Motor neuron (in vitro differentiated cells): ENCODE data around the gene LRRC43. TPM values are rescaled to one million over a fixed set of nuclear protein-coding genes. Genes with fewer than 3 reads are reported as not detected.

Experiments
- ATAC-seq, 8 experiments: fragments of 200-7000 bp; cut with Tn5 transposase; replicated peaks in 6 of 8; 2 replicates each; pipeline ENCODE4 v1.8.0; 2021; ENCODE audit warnings: mild to moderate bottlenecking in 8 of 8, moderate library complexity in 8 of 8
- H3K27ac ChIP-seq, 2 donors: fragments of 250-450 bp; sonication (Bioruptor Pico); 2 replicates each; pipeline ENCODE4 v1.9.0; 2021; ENCODE audit warnings: antibody characterized with exemption in 2 of 2, mild to moderate bottlenecking in 2 of 2, moderate library complexity in 1 of 2
- H3K4me1 ChIP-seq, 2 donors: fragments of 250-450 bp; sonication (Bioruptor Pico); replicated peaks in 1 of 2; 2 replicates each; pipeline ENCODE4 v1.6.1; 2021; ENCODE audit warnings: antibody characterized with exemption in 2 of 2, mild to moderate bottlenecking in 2 of 2, moderate library complexity in 1 of 2
- H3K4me3 ChIP-seq, 5 donors: fragments of 250-450 bp; sonication (Bioruptor Pico); 2 replicates each; pipeline ENCODE4 v1.9.0; 2021; ENCODE audit warnings: antibody characterized with exemption in 5 of 5, mild to moderate bottlenecking in 5 of 5, moderate library complexity in 4 of 5
- WGBS, 10 experiments: fragments of 450-650 bp; shearing (Covaris generic); methylation state at CpG; one replicate each; pipeline ENCODE4 v1.0.0; 2022; 5-methylcytosine and 5-hydroxymethylcytosine counted together
- in situ Hi-C, 9 experiments: fragments of 400-800 bp; cut with MboI; loops; one replicate each; pipeline ENCODE4 v1.15.0; 2021; ENCODE audit warnings: low sequenced_read_pairs in 9 of 9, low pct_unique_long_range_greater_than_20kb in 2 of 9; ENCODE audit not compliant: unreplicated experiment in 9 of 9
- total RNA-seq, 8 experiments: library from RNA; unstranded; fragments of 300-600 nt; gene quantifications; 2 replicates each; pipeline versions ENCODE4 v1.2.3 to v1.2.4, GENCODE V29; 2022

LRRC43 gene
- total RNA-seq = 1 to 10 TPM in 4 of 8 experiments, under 1 TPM in 4; 0.14 to 4.8 (median 1.0) TPM

- 0 to 40% (median 20%) methylated on average over 1 to 13 of the region's 63 CpGs; no CpG with 5 or more reads in 5 of the 10 experiments for WGBS, 10 experiments
- Histone ChIP-seq H3K4me1 (peaks cover 0 to 3% of the 10 kb centered on the region in 2 donors), H3K4me3 (peak within 1 kb of the TSS; percentile 27 to 43 (median 36)), H3K27ac (no peak within 1 kb of the TSS)
- in situ Hi-C loops = no loop called here
- ATAC-seq = peak; percentile 89 to 97 (median 95)
Measured at GRCh38 chr12:122182887-122183587, at the start of gene LRRC43. Gene LRRC43, plus strand, starts transcription at chr12:122183123. Its CDS starts 22 bp downstream, at chr12:122183145.

- H3K4me3 ChIP-seq = no peak overlapping the region
- H3K4me1 ChIP-seq = no peaks in the 10 kb centered on the region
- in situ Hi-C loops = loop anchor here in 2 of 9 experiments (10.0 kb wide), 1 partner anchor 79 kb away; no protein-coding TSS in a partner anchor
- H3K27ac ChIP-seq = no peak overlapping the region
- peak in 2 of 8 experiments; percentile 8 to 14 for ATAC-seq
- WGBS, 10 experiments = 56 to 100% (median 90%) methylated on average over 1 to 4 of the region's 28 CpGs; no CpG with 5 or more reads in 6 of the 10 experiments
Measured at GRCh38 chr12:122133192-122133950, 49.6 kb upstream of the LRRC43 start.

- Histone ChIP-seq H3K4me1 (no peaks in the 10 kb centered on the region), H3K4me3 (no peak overlapping the region), H3K27ac (no peak overlapping the region)
- in situ Hi-C loops = loop anchor here in 2 of 9 experiments (10.0 kb wide), 1 partner anchor 81 kb away; no protein-coding TSS in a partner anchor
- 100% methylated on average over 6 of the region's 18 CpGs; no CpG with 5 or more reads in 9 of the 10 experiments for whole genome bisulfite sequencing, 10 experiments
- no peak for ATAC-seq
Measured at GRCh38 chr12:122135437-122136031, 47.4 kb upstream of the LRRC43 start.

GRCh38 chr12:122137229-122137628 is 45.7 kb upstream of the LRRC43 start:
- 0 to 100% (median 57%) methylated on average over 1 to 8 of the region's 10 CpGs; no CpG with 5 or more reads in 3 of the 10 experiments for WGBS, 10 experiments
- peak overlapping the region in 1 of 2 donors; percentile 17 for H3K27ac ChIP-seq
- no peak overlapping the region for H3K4me3 ChIP-seq
- ATAC-seq = peak in 6 of 8 experiments; percentile 40 to 50 (median 43)
- in situ Hi-C loops = loop anchor here in 2 of 9 experiments (10.0 kb wide), 1 partner anchor 82 kb away; no protein-coding TSS in a partner anchor
- no peaks in the 10 kb centered on the region for H3K4me1 ChIP-seq

GRCh38 chr12:122137681-122138080 is 45.2 kb upstream of the LRRC43 start:
- Histone ChIP-seq H3K4me3 (no peak overlapping the region), H3K27ac (peak overlapping the region in 1 of 2 donors; percentile 17), H3K4me1 (no peaks in the 10 kb centered on the region)
- 27 to 64% (median 57%) methylated on average over 2 to 4 of the region's 11 CpGs; no CpG with 5 or more reads in 7 of the 10 experiments for WGBS, 10 experiments
- peak in 7 of 8 experiments; percentile 57 to 87 (median 81) for ATAC-seq
- in situ Hi-C loops = loop anchor here in 2 of 9 experiments (10.0 kb wide), 1 partner anchor 83 kb away; no protein-coding TSS in a partner anchor

GRCh38 chr12:122138181-122138580 is 44.7 kb upstream of the LRRC43 start:
- in situ Hi-C loops = loop anchor here in 2 of 9 experiments (10.0 kb wide), 1 partner anchor 83 kb away; no protein-coding TSS in a partner anchor
- ATAC-seq = peak in 1 of 8 experiments; percentile 9
- H3K27ac ChIP-seq = no peak overlapping the region

GRCh38 chr12:122138616-122139015 is 44.3 kb upstream of the LRRC43 start:
- Histone ChIP-seq H3K4me1 (no peaks in the 10 kb centered on the region), H3K4me3 (no peak overlapping the region), H3K27ac (no peak overlapping the region)
- ATAC-seq = no peak
- 80 to 100% (median 91%) methylated on average over 2 to 7 of the region's 11 CpGs; no CpG with 5 or more reads in 2 of the 10 experiments for WGBS, 10 experiments
- in situ Hi-C loops = loop anchor here in 2 of 9 experiments (10.0 kb wide), 1 partner anchor 84 kb away; no protein-coding TSS in a partner anchor

More at GRCh38 chr12:122138181-122138580, 44.7 kb upstream of the LRRC43 start:
- WGBS, 10 experiments = 0 to 100% (median 92%) methylated on average over 1 to 4 of the region's 11 CpGs; no CpG with 5 or more reads in 5 of the 10 experiments
- Histone ChIP-seq H3K4me3 (no peak overlapping the region), H3K4me1 (no peaks in the 10 kb centered on the region)

GRCh38 chr12:122139266-122139665 is 43.7 kb upstream of the LRRC43 start:
- Histone ChIP-seq H3K4me1 (no peaks in the 10 kb centered on the region), H3K4me3 (no peak overlapping the region), H3K27ac (no peak overlapping the region)
- WGBS, 10 experiments = 40 to 100% (median 98%) methylated on average over 1 to 4 of the region's 15 CpGs; no CpG with 5 or more reads in 6 of the 10 experiments
- ATAC-seq = no peak
- in situ Hi-C loops = loop anchor here in 2 of 9 experiments (10.0 kb wide), 1 partner anchor 84 kb away; no protein-coding TSS in a partner anchor

- no peak overlapping the region for H3K27ac ChIP-seq
- no peaks in the 10 kb centered on the region for H3K4me1 ChIP-seq
- ATAC-seq = peak in 1 of 8 experiments; percentile 25
- in situ Hi-C loops = loop anchor here in 2 of 9 experiments (10.0 kb wide), 1 partner anchor 85 kb away; no protein-coding TSS in a partner anchor
- WGBS, 10 experiments = 40 to 97% (median 82%) methylated on average over 1 to 8 of the region's 8 CpGs; no CpG with 5 or more reads in 5 of the 10 experiments
- H3K4me3 ChIP-seq = no peak overlapping the region
Measured at GRCh38 chr12:122139941-122140340, 43.0 kb upstream of the LRRC43 start.

- no peak for ATAC-seq
- in situ Hi-C loops = no loop called here
- no peaks in the 10 kb centered on the region for H3K4me1 ChIP-seq
- H3K27ac ChIP-seq = no peak overlapping the region
- 82 to 100% (median 96%) methylated on average over 1 to 10 of the region's 19 CpGs; no CpG with 5 or more reads in 4 of the 10 experiments for WGBS, 10 experiments
- H3K4me3 ChIP-seq = no peak overlapping the region
Measured at GRCh38 chr12:122140467-122141257, 42.3 kb upstream of the LRRC43 start.

- Histone ChIP-seq H3K4me1 (no peaks in the 10 kb centered on the region), H3K4me3 (no peak overlapping the region), H3K27ac (no peak overlapping the region)
- WGBS, 10 experiments = 67 to 100% (median 89%) methylated on average over 2 to 14 of the region's 21 CpGs; no CpG with 5 or more reads in 3 of the 10 experiments
- peak in 2 of 8 experiments; percentile 22 to 44 for ATAC-seq
- in situ Hi-C loops = no loop called here
Measured at GRCh38 chr12:122141911-122142725, 40.8 kb upstream of the LRRC43 start.
